ENCODE data around the gene RNF220. TPM values are rescaled to one million over a fixed set of nuclear protein-coding genes. Genes with fewer than 3 reads are reported as not detected.

The RNF220 gene
- total and polyA plus RNA-seq, 7 donors: 49.5 to 122 (median 82.8) TPM

- Histone ChIP-seq H3K36me3 (no peaks in the 10 kb centered on the region), H3K27ac (no peak overlapping the region), H3K4me3 (no peak overlapping the region), H3K9me3 (no peaks in the 10 kb centered on the region), H3K4me1 (no peaks in the 10 kb centered on the region), H3K27me3 (no peaks in the 10 kb centered on the region)
- DNase-seq: no peak
- 52 to 66% methylated on average over 5 of the region's 5 CpGs for WGBS, 2 donors
- TF ChIP-seq POLR2A (IDR thresholded peaks at IDR 0.05): no peak
- TF ChIP-seq POLR2AphosphoS5 (IDR thresholded peaks at IDR 0.05): no peak
- no peak for TF ChIP-seq EP300 (IDR thresholded peaks at IDR 0.05)
- TF ChIP-seq CTCF (IDR thresholded peaks at IDR 0.05): no peak
- intact Hi-C loops (cut with DNase I): no loop called here
Observed at GRCh38 chr1:44576456-44577150, 171.5 kb downstream of the RNF220 start.

- H3K27ac ChIP-seq: no peak overlapping the region
- intact Hi-C loops (cut with DNase I): no loop called here
- no peaks in the 10 kb centered on the region for H3K4me1 ChIP-seq
- no peak overlapping the region for H3K4me3 ChIP-seq
- DNase-seq: no peak
- no peaks in the 10 kb centered on the region for H3K9me3 ChIP-seq
- no peaks in the 10 kb centered on the region for H3K27me3 ChIP-seq
- no peaks in the 10 kb centered on the region for H3K36me3 ChIP-seq
- no peak for TF ChIP-seq CTCF (IDR thresholded peaks at IDR 0.05)
- no peak for TF ChIP-seq POLR2A (IDR thresholded peaks at IDR 0.05)
- TF ChIP-seq EP300 (IDR thresholded peaks at IDR 0.05): no peak
- TF ChIP-seq POLR2AphosphoS5 (IDR thresholded peaks at IDR 0.05): no peak
- 78 to 89% methylated on average over 6 of the region's 6 CpGs for WGBS, 2 donors
Observed at GRCh38 chr1:44581205-44581604, 176.2 kb downstream of the RNF220 start.

- no peaks in the 10 kb centered on the region for H3K36me3 ChIP-seq
- H3K4me3 ChIP-seq: no peak overlapping the region
- 10 to 50% methylated on average over 6 of the region's 6 CpGs for WGBS, 2 donors
- no peak for TF ChIP-seq POLR2AphosphoS5 (IDR thresholded peaks at IDR 0.05)
- no peak for TF ChIP-seq POLR2A (IDR thresholded peaks at IDR 0.05)
- no peak for TF ChIP-seq CTCF (IDR thresholded peaks at IDR 0.05)
- TF ChIP-seq EP300 (IDR thresholded peaks at IDR 0.05): no peak
- no peaks in the 10 kb centered on the region for H3K9me3 ChIP-seq
- intact Hi-C loops (cut with DNase I): no loop called here
- no peak for DNase-seq
- H3K27me3 ChIP-seq: peaks cover 0 to 15% (median 0%) of the 10 kb centered on the region in 3 donors
- H3K4me1 ChIP-seq: no peaks in the 10 kb centered on the region
- no peak overlapping the region for H3K27ac ChIP-seq
Observed at GRCh38 chr1:44584167-44584566, 179.1 kb downstream of the RNF220 start.

GRCh38 chr1:44585315-44585920, 180.4 kb downstream of the RNF220 start:
- H3K4me3 ChIP-seq: no peak overlapping the region
- H3K27ac ChIP-seq: no peak overlapping the region
- peaks cover 0 to 15% (median 0%) of the 10 kb centered on the region in 3 donors for H3K27me3 ChIP-seq
- 18 to 50% methylated on average over 4 of the region's 4 CpGs for WGBS, 2 donors
- no peaks in the 10 kb centered on the region for H3K36me3 ChIP-seq
- intact Hi-C loops (cut with DNase I): no loop called here
- no peak for TF ChIP-seq POLR2AphosphoS5 (IDR thresholded peaks at IDR 0.05)
- TF ChIP-seq EP300 (IDR thresholded peaks at IDR 0.05): no peak
- no peak for TF ChIP-seq POLR2A (IDR thresholded peaks at IDR 0.05)
- TF ChIP-seq CTCF (IDR thresholded peaks at IDR 0.05): no peak
- H3K9me3 ChIP-seq: no peaks in the 10 kb centered on the region
- H3K4me1 ChIP-seq: no peaks in the 10 kb centered on the region
- DNase-seq: no peak
